HG03442 (cell line): ENCODE measurements around the gene FAM89A.

Source experiments
- ATAC-seq: cut with Tn5 transposase; IDR thresholded peaks from one replicate; pipeline ENCODE4 v1.9.1; 2021; ENCODE audit warnings: mild to moderate bottlenecking, moderate library complexity; ENCODE audit not compliant: unreplicated experiment

Gene FAM89A

DNA sequence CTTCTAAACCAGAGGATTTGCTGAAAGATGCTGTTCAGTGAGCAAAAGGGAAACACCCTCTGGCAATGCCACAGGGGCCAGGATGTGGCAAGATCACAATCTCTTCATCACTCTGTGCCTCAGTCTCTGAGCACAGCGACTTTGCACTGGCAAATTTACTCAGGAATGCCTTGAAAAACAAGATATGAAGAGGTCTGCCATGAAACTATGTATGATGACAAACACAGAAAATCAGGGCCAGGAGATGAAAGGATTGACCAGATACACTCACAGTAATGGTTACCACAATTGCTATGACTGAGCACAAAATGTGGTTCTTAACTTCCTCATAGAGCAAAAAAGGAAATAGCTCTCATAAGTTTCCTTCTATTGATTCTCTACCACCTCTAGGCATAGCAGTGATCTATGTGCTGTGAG lies 67.2 kb downstream of the FAM89A start:
- ATAC-seq = peak; percentile 81

DNA sequence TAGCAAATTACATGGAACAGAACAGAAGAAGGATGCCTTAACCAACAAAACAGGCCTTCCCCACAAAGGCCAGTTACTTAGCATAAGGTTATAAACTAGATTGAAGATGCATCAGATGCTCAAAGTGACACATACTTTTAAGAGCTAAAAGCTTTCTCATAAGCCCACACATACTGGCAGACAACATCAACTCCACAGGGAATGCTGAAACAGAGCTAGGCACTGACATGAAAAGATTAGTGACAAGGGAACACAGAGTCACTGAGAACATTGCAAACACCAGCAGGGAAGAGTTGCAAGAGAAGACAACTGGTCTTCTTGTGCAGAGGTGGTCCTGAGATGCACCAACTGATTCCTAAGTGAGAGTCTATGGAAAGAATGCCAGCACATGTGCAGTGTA lies 68.3 kb downstream of the FAM89A start:
- ATAC-seq = no peak

DNA sequence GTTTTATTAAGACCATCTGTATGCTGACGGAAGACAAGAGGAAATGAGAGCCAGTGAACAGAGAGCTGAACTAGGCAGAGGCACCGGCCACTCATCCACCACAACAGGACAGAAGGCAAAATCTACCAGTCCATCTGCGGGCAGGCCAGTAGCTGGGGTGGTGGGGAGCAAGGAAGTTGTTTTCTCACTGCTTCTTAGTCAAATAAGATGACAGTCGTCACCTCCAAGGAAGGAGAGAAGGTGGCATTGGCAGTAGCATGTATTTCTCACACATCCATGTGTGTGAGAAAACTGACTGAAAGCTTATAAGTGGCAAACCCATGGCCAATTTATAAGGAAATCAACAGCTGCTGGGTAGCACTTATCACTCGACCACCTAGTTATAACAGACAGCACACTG lies 69.6 kb downstream of the FAM89A start:
- no peak for ATAC-seq
